Stimulated activated CD4-positive, alpha-beta T cell treated with anti-CD3 and anti-CD28 coated beads, Interleukin-12 subunit alpha, Interleukin-12 subunit beta, amount 100 ng/mL, for 24 hours (primary cell): ENCODE measurements around the gene EDEM3.

Experiments
- DNase-seq, 2 experiments: peaks; one replicate each; pipeline ENCODE4 v3.0.0-alpha.2; 2020; ENCODE audit warnings: low read depth in 2 of 2

EDEM3 gene

DNA sequence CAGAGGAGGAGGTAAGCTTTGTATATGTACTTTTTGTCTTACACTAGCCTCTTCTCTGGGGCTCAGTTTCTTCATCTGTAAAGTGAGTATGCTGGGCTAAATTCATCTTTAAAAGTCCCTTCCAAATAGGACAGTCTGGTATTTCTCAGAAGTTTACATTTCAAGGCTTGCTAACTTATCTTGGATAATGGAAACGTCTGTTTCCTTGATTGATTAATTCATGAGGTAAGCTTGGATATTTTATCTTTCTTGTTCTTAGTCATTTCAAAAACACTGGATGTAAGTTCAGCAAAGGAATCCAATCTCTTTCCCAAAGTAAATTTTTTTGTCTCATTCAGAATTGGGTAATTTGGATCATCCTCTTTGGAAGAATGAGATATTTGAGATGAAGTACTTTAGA is 111.0 kb downstream of the EDEM3 start:
- no peak for DNase-seq

DNA sequence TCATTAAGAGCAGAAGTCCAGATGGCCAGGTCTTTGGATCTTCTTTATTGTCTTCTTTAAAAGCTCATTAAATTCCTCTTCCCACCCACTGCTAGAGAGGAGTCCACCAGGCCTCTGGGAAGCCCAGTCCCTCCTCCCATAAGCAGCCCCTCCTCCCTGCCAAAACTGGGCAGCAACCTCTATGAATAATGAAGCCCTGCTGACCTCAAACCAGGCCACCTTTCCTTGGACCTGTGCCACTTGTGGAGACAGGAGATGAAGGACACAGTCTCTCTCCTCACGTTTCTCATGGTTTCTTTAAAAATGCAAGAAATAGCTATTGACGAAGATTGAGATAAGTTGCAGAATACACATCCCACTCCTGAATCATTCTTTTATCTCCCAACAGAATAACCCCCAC is 112.8 kb downstream of the EDEM3 start:
- DNase-seq: no peak

DNA sequence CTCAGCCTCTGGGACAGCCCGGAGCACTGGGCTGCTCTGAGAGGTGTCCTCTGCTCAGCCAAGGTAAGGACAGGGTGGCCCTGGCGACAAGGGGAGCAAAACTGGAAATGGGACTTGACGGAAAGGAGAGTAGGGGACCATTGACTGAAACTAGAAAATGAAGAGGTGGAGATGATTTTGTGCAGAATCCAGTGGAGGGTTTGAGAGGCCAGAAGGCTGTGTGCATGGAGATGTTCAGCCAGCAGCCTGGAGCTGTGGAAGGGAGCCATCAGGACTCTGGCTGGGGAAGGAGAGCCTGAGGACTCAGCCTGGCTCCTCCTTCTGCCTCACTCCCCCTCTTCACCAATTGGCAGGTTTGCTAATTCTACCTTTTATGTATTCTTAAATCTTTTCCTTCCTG is 114.2 kb downstream of the EDEM3 start:
- no peak for DNase-seq
